ENCODE measurements around the gene LRIG3. TPM values are rescaled to one million over a fixed set of nuclear protein-coding genes. Genes with fewer than 3 reads are reported as not detected.

Gene LRIG3
- total and polyA plus RNA-seq, 2 of the 8 experiments (the other 6 are each of a cell fraction or from before 2014, with no cell fraction given): 6.5 to 9.1 TPM

GRCh38 chr12:58939399-58940100 is 19.2 kb upstream of the LRIG3 start (continued):
- no peak for TF ChIP-seq ATF3 (IDR thresholded peaks at IDR 0.05; ENCODE audit: insufficient read depth, low read depth, low read length)
